Gastroesophageal sphincter (tissue), 4 donors: ENCODE data around the gene PI4KB. TPM values are rescaled to one million over a fixed set of nuclear protein-coding genes. Genes with fewer than 3 reads are reported as not detected.

Experiments
- ATAC-seq: fragments of 150-250 bp; one replicate; pipeline ENCODE4 v1.9.1; 2016; ENCODE audit warnings: mild to moderate bottlenecking, moderate library complexity
- H3K27ac ChIP-seq, 4 donors: fragments of 200-600 bp; sonication (generic) in 3 of 4; 1 replicate in 3 of 4; 2 replicates in 1 of 4; pipeline ENCODE4 v1.5.1; 2016 to 2019
- H3K27me3 ChIP-seq: fragments of 200-600 bp; sonication (generic); one replicate; pipeline ENCODE4 v1.5.1; 2019
- H3K36me3 ChIP-seq, 2 donors: fragments of 200-600 bp; sonication (generic); one replicate each; pipeline ENCODE4 v1.5.1; 2019; ENCODE audit warnings: control low read depth in 1 of 2
- H3K4me1 ChIP-seq, 3 donors: fragments of 200-600 bp; sonication (generic); 1 replicate in 2 of 3; 2 replicates in 1 of 3; pipeline ENCODE4 v1.5.1; 2016 to 2019; ENCODE audit warnings: control low read depth in 2 of 3
- H3K4me3 ChIP-seq, 2 donors: fragments of 200-600 bp; sonication (generic); one replicate each; pipeline ENCODE4 v1.5.1; 2019; ENCODE audit warnings: mild to moderate bottlenecking in 1 of 2, moderate library complexity in 1 of 2
- H3K9me3 ChIP-seq, 3 donors: fragments of 200-600 bp; sonication (generic); one replicate each; pipeline ENCODE4 v1.5.1; 2017 to 2019; ENCODE audit warnings: control low read depth in 2 of 3
- EP300 ChIP-seq: sonication (generic); formaldehyde crosslinking; IDR thresholded peaks from one replicate; pipeline ENCODE4 v1.6.1; 2017; ENCODE audit warnings: antibody characterized with exemption, mild to moderate bottlenecking
- POLR2A ChIP-seq, 2 donors: fragments of 450-650 bp; IDR thresholded peaks; one replicate each; pipeline ENCODE4 v1.6.1; 2017; ENCODE audit warnings: antibody characterized with exemption in 2 of 2, mild to moderate bottlenecking in 2 of 2, moderate library complexity in 1 of 2
- POLR2AphosphoS5 ChIP-seq: sonication (generic); formaldehyde crosslinking; IDR thresholded peaks from one replicate; pipeline ENCODE4 v1.6.1; 2017; ENCODE audit warnings: antibody characterized with exemption
- WGBS, 2 donors: methylation state at CpG; one replicate each; pipeline ENCODE4 v1.1.5; 2018; ENCODE audit warnings: low coverage in 1 of 2; 5-methylcytosine and 5-hydroxymethylcytosine counted together
- total RNA-seq, 4 donors: library from RNA; depleted of rRNA; stranded (reverse); fragments of >200 nt; gene quantifications; one replicate each; pipeline ENCODE4 v1.1.0, GENCODE V29; 2016
- TF ChIP-seq, protein P1 (sequence below), 4 experiments: fragments of 200-600 bp in 2 of 4; fragments of 450-650 bp in 2 of 4; sonication (generic) in 1 of 4; IDR thresholded peaks; one replicate each; pipeline ENCODE4 v1.5.1; 2017 to 2019; ENCODE audit warnings: antibody characterized with exemption in 4 of 4, mild to moderate bottlenecking in 2 of 4, moderate library complexity in 2 of 4

The PI4KB gene
- total RNA-seq, 4 donors from 2014 or later, result 95.0 to 104 (median 97.9) TPM

GRCh38 chr1:151346082-151346768 is 19.0 kb upstream of the PI4KB start:
- TF ChIP-seq, protein P1, sequence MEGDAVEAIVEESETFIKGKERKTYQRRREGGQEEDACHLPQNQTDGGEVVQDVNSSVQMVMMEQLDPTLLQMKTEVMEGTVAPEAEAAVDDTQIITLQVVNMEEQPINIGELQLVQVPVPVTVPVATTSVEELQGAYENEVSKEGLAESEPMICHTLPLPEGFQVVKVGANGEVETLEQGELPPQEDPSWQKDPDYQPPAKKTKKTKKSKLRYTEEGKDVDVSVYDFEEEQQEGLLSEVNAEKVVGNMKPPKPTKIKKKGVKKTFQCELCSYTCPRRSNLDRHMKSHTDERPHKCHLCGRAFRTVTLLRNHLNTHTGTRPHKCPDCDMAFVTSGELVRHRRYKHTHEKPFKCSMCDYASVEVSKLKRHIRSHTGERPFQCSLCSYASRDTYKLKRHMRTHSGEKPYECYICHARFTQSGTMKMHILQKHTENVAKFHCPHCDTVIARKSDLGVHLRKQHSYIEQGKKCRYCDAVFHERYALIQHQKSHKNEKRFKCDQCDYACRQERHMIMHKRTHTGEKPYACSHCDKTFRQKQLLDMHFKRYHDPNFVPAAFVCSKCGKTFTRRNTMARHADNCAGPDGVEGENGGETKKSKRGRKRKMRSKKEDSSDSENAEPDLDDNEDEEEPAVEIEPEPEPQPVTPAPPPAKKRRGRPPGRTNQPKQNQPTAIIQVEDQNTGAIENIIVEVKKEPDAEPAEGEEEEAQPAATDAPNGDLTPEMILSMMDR (IDR thresholded peaks at IDR 0.05), result no peak
- no peak for TF ChIP-seq POLR2AphosphoS5
- TF ChIP-seq EP300, result no peak
- no peak for TF ChIP-seq POLR2A (IDR thresholded peaks at IDR 0.05)
- 43 to 45% methylated on average over 3 to 4 of the region's 7 CpGs for WGBS, 2 donors
- Histone ChIP-seq H3K4me3 (peak overlapping the region; percentile 59 to 69), H3K27me3 (no peaks in the 10 kb centered on the region), H3K9me3 (no peaks in the 10 kb centered on the region), H3K4me1 (peaks cover 8 to 31% (median 11%) of the 10 kb centered on the region in 3 donors), H3K36me3 (peaks cover 0 to 44% of the 10 kb centered on the region in 2 donors), H3K27ac (peak overlapping the region; percentile 83 to 93 (median 89))
- no peak for ATAC-seq

- 40 to 69% methylated on average over 1 to 4 of the region's 6 CpGs for WGBS, 2 donors
- H3K9me3 ChIP-seq, result no peaks in the 10 kb centered on the region
- ATAC-seq, result no peak
- H3K4me1 ChIP-seq, result peaks cover 8 to 46% (median 11%) of the 10 kb centered on the region in 3 donors
- H3K27ac ChIP-seq, result no peak overlapping the region
- H3K36me3 ChIP-seq, result peaks cover 0 to 44% of the 10 kb centered on the region in 2 donors
- H3K4me3 ChIP-seq, result no peak overlapping the region
- TF ChIP-seq EP300, result no peak
- no peak for TF ChIP-seq POLR2A (IDR thresholded peaks at IDR 0.05)
- TF ChIP-seq POLR2AphosphoS5, result no peak
- TF ChIP-seq, protein P1 (IDR thresholded peaks at IDR 0.05), result no peak
- no peaks in the 10 kb centered on the region for H3K27me3 ChIP-seq
Observed at GRCh38 chr1:151344291-151344690, 17.1 kb upstream of the PI4KB start.

GRCh38 chr1:151343587-151343986 is 16.4 kb upstream of the PI4KB start:
- peaks cover 0 to 44% of the 10 kb centered on the region in 2 donors for H3K36me3 ChIP-seq
- TF ChIP-seq EP300 (no peak), POLR2AphosphoS5 (no peak), POLR2A (IDR thresholded peaks at IDR 0.05) (no peak)
- TF ChIP-seq, protein P1 (IDR thresholded peaks at IDR 0.05), result no peak
- H3K27ac ChIP-seq, result no peak overlapping the region
- no peak overlapping the region for H3K4me3 ChIP-seq
- peaks cover 8 to 46% (median 11%) of the 10 kb centered on the region in 3 donors for H3K4me1 ChIP-seq
- 40 to 75% methylated on average over 2 to 9 of the region's 9 CpGs for WGBS, 2 donors
- no peak for ATAC-seq
- H3K9me3 ChIP-seq, result no peaks in the 10 kb centered on the region
- no peaks in the 10 kb centered on the region for H3K27me3 ChIP-seq

GRCh38 chr1:151342569-151342968 is 15.4 kb upstream of the PI4KB start:
- Histone ChIP-seq H3K4me1 (peaks cover 8 to 41% (median 11%) of the 10 kb centered on the region in 3 donors), H3K4me3 (no peak overlapping the region), H3K27ac (no peak overlapping the region), H3K27me3 (no peaks in the 10 kb centered on the region), H3K36me3 (peaks cover 0 to 44% of the 10 kb centered on the region in 2 donors), H3K9me3 (no peaks in the 10 kb centered on the region)
- ATAC-seq, result no peak
- WGBS, 2 donors, result 50 to 59% methylated on average over 1 to 4 of the region's 6 CpGs
- TF ChIP-seq POLR2A (IDR thresholded peaks at IDR 0.05), result no peak
- no peak for TF ChIP-seq EP300

GRCh38 chr1:151342021-151342420 is 14.8 kb upstream of the PI4KB start:
- H3K4me3 ChIP-seq, result no peak overlapping the region
- H3K27me3 ChIP-seq, result no peaks in the 10 kb centered on the region
- ATAC-seq, result no peak
- peaks cover 0 to 44% of the 10 kb centered on the region in 2 donors for H3K36me3 ChIP-seq
- no peaks in the 10 kb centered on the region for H3K9me3 ChIP-seq
- no peak overlapping the region for H3K27ac ChIP-seq
- TF ChIP-seq POLR2AphosphoS5 (no peak), POLR2A (IDR thresholded peaks at IDR 0.05) (no peak), EP300 (no peak)
- TF ChIP-seq, protein P1 (IDR thresholded peaks at IDR 0.05), result no peak
- peaks cover 8 to 39% (median 11%) of the 10 kb centered on the region in 3 donors for H3K4me1 ChIP-seq
- 44 to 84% methylated on average over 1 to 2 of the region's 2 CpGs for WGBS, 2 donors
